DMS 273 treated with DMSO at 0.1 percent for 48 hours (cell line): ENCODE measurements around the gene SOS1.
"Not testable (repeated sequence)": the region's sequence is repeated elsewhere in the genome, so short reads cannot be mapped to it uniquely, and the experiment has no call there.

Experiments
- DNase-seq: peaks from one replicate; lab custom pipeline; 2025; lab: John Stamatoyannopoulos, UW

The SOS1 gene

DNA sequence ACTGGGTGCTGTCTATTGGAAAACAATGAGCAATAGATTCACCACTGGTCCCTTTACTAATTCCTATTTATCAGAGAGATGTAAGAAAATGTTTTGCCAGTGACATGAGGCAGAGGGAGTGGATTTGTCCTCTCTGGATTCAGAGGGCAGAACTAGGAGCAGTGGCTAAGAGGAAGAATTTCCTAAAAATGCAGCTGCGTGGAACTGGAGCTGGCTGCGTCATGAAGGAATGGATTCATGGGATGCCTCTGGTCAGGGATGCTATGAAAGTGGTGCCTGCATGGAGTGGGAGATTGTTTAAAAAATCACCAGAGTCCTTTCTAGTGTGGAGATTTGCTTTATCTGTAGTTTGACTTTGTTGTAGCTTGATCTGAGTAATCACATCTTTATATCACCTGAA is 152.8 kb downstream of the SOS1 start:
- DNase-seq: no peak

DNA sequence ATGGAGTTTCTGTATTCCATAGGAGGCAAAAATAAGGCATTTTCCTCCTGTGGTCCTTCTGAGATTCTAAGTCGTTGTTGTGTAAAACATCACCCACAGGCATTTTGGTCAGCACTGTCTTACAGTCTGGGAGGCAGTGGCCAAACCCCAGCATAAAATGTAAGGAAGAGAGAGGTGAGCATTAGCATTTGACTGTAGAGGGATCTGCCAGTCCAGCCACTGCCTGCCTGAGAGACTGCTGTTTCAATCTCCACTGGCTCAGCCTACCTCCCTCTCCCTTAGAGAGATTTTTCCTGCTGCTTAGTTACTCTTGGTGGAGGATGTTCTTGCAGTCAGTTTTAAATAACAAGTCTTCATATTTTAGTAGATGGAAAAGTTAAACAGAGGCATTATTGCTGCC is 154.2 kb downstream of the SOS1 start:
- DNase-seq: no peak

GRCh38 chr2:38966006-38966405 is 154.8 kb downstream of the SOS1 start:
- no peak for DNase-seq

DNA sequence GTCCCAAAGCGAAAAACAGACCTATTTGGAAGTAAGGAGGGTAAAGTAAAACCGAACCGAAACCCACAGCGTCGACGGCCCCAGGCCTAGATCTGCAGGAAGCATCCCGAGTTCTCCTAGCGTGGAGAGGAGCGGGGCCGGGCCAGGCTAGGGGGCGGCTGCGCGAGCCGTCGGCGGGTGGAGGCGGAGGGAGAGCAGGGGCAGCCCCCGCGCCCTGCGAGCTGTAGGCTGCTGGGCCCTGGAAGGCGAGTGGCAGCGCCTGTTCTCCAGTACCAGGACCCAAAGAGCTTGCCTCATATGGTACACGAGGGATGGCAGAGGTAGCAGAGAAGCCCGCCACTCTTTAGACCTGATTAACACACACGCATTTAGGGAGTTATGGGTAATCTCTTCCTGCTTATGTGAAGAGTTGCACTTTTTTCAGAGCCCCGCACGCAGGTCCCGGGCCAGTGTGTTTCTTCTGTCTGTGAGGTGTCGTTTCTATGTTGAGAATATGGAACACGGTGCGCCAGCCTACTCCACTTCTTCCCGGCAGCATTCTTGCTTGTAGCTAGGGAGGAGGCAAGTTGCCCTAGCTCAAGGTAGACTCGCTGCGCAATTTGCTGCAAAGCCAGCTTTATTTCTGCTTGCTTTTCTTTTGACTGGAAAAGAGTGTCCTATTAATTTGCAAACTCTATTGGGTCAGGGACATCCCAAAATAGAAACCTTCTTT is 160.1 kb downstream of the SOS1 start:
- no peak for DNase-seq

GRCh38 chr2:38959938-38960608 is 160.8 kb downstream of the SOS1 start:
- DNase-seq: no peak

DNA sequence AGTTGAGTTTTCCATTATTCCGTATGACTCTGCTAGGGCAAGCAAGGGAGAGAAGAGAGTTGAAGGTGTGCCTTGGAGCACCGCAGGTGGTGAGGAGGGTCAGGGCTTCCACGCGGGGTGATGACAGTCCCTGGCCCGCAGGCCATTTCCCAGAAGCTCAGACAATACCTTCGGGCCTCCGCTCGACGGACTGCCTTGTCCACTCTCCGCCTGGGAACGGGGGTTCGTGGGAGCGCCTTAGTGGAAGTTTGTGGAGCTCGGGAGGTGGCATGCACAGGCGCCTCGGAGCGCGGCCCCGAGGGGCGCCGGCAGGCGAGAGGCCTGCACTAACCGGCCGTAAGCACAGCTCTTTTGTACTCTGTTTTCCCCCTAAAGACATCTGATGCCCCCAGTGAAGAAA is 161.4 kb downstream of the SOS1 start:
- DNase-seq: no peak

- no peak for DNase-seq
These were observed 162.9 kb downstream of the SOS1 start for GRCh38 chr2:38957972-38958371.

DNA sequence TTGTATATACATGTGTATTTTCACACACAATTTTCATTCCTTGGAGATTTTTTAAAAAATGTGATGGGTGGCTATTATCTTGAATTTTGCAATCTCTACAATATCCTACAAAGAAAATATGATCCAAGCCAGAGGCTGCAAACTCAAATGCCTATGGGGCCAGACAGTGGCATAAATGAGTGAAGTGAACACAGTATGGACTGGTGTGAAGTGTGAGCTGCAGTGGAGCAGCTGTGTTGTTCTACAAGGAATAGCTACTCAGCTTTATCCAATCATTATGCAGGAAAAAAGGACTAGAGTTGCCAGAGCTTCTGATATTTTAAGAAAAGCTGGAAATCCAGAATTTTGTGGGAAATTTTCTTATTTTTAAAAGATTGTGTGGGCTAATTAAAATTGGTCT is 169.1 kb downstream of the SOS1 start:
- DNase-seq: no peak

- DNase-seq: no peak
These were observed 171.9 kb downstream of the SOS1 start for GRCh38 chr2:38948995-38949394.

GRCh38 chr2:38948387-38948882 is 172.4 kb downstream of the SOS1 start:
- no peak for DNase-seq

DNA sequence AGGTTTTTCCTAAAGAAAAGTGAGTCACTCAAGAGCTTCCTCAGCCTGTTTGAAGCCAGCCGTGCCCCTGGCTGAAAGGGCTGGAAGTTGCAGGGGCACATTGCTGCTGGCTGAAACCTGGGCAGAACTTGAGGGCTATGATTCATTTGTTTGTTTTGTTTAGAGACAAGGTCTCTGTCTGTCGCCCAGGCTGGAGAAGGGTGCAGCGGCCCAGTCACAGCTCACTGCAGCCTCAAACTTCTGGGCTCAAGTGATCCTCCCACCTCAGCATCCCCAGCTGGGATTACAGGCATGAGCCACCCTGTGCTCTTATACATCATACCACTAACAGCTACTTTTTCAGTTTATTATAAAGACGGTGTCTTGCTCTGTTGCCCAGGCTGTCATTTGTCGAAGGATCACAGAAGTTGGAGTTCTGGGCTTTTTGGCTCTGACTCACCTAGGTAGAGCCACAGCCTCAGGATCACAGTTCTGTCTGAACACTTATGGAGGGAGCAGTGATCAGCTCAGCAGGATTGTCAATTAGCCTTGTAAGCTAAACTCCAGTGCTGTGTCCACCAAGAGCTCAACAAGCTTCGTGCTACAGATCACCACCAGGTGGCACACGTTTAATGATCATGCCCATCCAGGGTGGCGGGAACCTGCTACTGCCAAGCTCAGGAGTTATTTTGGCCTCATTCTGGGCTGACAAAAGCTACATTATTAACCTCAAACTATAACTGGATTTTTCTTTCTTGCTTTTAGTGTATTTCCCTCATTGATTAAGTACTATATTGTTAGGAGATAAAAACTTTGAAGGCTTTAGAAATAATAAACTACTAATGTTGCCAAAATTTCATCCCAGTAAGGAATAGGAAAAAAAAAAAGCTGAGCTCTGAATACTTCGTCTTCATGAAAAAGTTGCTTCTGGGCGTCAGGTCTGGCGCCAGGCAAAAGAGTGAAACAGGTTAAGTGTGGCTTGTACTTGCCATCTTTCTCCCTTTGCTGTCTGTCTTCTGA is 173.3 kb downstream of the SOS1 start:
- DNase-seq: peak; percentile 44

DNA sequence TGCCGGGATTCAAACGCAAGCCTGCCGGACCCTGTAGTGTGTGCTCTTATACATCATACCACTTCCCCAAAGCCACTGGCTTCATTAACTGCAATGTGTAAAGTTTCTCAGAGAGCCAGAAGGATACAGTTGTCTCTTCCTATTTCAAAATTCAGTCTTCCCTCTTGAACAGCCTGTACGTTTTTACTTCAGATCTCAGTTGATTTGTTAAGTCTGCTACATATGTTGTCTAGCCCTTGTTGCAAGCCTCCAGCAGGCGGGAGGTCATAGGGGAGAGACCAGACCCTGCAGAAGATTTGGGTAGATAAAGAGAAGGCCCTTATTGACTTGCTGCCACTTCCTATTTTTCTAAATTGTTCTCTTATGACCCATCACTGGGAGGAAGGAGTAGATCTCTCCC is 174.9 kb downstream of the SOS1 start:
- no peak for DNase-seq

DNA sequence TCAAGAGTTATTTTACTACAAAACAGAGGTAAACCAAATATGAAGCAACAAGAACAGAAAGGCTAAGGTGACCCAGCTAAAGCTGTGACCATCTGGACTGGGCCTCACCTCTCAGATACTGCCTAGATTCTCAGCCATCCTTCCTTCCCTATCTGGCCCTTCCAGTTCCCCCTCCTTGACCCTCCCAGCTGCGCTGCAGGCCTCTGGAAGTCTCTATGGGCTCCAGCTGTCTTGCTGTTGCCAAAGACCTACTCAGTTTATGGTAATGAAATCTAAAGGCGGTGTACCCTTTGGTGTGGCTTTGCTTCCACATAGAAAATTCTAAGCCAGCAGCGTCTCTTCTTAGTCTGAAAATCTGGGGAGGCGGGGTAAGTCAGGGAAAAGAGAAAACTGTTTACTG is 175.5 kb downstream of the SOS1 start:
- DNase-seq: no peak

DNA sequence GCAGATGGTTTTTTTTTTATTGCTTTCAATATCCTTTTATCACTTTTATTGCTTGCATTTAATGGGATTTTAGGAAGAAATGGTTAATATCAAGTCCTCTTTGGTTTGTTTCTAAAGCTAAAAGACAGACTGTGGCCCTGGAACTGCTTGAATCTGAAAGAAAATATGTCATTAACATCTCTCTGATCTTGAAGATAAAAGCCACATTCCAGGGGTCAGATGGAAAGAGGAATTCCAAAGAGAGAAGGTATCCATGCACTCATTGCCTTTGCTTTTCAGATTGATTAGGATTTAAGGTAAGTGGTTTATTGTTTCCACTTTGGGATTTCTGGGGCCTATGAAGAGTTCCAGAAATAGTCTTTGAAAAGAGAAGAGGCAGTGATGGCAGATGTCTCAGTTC is 177.1 kb downstream of the SOS1 start:
- DNase-seq: no peak

GRCh38 chr2:38940746-38941145 is 180.1 kb downstream of the SOS1 start:
- DNase-seq: no peak

DNA sequence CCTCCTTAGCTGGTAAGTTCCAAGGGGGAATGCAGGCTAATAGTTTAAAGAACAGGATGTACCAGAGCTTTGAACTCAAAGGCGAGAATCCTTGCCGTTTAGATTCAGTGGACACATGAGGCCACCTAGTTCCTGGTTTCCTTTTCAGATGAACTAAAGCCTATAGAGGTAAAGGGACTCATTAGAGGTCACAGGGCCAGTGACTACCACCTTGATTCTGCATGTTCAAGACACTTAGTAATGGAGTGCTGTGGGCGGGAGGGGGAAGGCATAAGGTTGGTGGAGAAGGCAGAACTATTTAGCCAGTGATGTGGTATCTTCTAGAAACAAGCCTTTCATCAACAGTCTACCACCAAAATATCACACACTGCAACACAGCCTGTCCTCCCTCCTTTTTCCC is 183.3 kb downstream of the SOS1 start:
- DNase-seq: no peak

DNA sequence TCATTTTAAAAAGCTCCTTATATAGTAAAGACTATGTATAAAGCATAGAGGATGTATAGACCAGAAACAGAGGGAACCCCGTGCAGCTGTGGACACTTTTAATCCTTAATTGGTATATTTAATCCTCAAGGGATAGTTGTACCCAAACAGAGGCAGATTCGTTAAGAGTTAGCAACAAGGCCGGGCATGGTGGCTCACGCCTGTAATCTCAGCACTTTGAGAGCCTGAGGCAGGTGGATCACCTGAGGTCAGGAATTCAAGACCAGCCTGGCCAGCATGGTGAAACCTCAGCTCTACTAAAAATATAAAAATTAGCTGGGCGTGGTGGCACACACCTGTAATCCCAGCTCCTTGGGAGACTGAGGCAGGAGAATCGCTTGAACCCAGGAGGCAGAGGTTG is 184.3 kb downstream of the SOS1 start:
- not testable (repeated sequence) for DNase-seq

GRCh38 chr2:38935568-38936172 is 185.2 kb downstream of the SOS1 start:
- DNase-seq: no peak

GRCh38 chr2:38934742-38935141 is 186.1 kb downstream of the SOS1 start:
- DNase-seq: no peak

GRCh38 chr2:38933653-38934052 is 187.2 kb downstream of the SOS1 start:
- DNase-seq: peak; percentile 64

GRCh38 chr2:38932586-38932985 is 188.3 kb downstream of the SOS1 start:
- no peak for DNase-seq
